ENCODE data around the gene ENKUR.

The ENKUR gene

GRCh38 chr10:25049966-25050365 is 34.0 kb upstream of the ENKUR start:
- Histone ChIP-seq H3K4me1 (ENCODE audit: insufficient read depth, low read length) (no peaks in the 10 kb centered on the region), H3K9me3 (ENCODE audit: low read length) (no peaks in the 10 kb centered on the region), H3K27ac (ENCODE audit: low read depth, low read length) (no peak overlapping the region), H3K36me3 (ENCODE audit: insufficient read depth, low read length) (no peaks in the 10 kb centered on the region), H3K27me3 (ENCODE audit: control insufficient read depth in 1 of 2, insufficient read depth in 2 of 2, low read length in 2 of 2) (no peaks in the 10 kb centered on the region), H3K9ac (ENCODE audit: low read length) (no peak overlapping the region), H3K4me3 (ENCODE audit: low read depth in 1 of 2, low read length in 2 of 2) (no peak overlapping the region)

DNA sequence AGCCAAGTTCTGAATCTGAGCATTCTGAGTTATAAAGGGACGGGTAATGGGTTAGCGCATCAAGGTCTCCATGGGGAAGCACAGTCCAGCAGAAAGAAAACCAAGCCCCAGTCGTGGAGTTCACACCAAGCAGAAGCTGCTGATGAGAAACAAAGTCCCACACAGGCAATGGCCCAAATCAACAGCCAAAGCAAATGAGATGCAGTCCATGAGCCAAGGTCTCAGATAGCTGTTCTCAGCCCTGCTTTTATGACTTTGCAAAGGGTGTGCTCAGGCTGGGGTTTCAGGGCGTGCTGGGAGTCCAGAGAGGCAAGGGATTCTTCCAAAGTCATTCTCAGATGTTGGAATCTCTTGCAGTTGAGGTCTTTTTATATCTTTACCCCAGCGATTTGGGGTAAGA is 32.5 kb upstream of the ENKUR start:
- Histone ChIP-seq H3K36me3 (ENCODE audit: insufficient read depth, low read length) (no peaks in the 10 kb centered on the region), H3K9ac (ENCODE audit: low read length) (no peak overlapping the region), H3K27me3 (ENCODE audit: control insufficient read depth in 1 of 2, insufficient read depth in 2 of 2, low read length in 2 of 2) (no peaks in the 10 kb centered on the region), H3K4me1 (ENCODE audit: insufficient read depth, low read length) (no peaks in the 10 kb centered on the region), H3K4me3 (ENCODE audit: low read depth in 1 of 2, low read length in 2 of 2) (no peak overlapping the region), H3K9me3 (ENCODE audit: low read length) (no peaks in the 10 kb centered on the region), H3K27ac (ENCODE audit: low read depth, low read length) (no peak overlapping the region)

DNA sequence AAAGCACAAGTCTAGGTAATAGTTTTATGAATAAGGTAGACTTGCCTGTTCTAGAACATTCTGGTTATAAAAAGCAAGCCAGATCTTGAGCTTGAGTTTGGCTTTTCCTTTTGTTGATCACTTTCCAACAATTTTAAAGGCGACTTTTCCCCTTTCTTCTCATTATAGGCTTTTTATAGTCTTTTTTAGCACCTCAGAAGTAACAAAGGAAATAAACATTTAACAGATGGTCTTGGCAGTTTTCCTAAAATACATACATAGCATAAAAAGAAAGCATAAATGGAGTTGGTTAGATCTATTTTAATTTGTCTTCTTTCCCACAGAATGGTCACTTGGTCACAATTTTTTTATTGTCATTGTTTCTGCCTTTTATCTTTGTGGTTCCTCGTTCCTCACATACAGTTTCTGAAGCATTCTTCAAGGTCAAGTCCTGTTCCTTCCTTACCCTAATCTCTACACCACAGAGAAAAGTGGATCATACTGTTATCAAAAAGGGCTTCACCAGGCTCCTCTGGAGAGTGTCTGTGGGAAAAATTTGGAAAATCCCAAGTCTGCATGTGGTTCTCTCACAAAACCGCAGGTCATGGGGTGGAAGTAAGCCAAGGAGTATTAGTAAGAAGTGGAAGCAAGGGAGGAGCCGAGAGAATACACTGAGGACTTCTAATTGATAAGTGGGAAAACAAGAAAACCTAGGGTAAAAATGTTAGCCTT is 31.8 kb upstream of the ENKUR start:
- no peaks in the 10 kb centered on the region for H3K27me3 ChIP-seq (ENCODE audit: control insufficient read depth in 1 of 2, insufficient read depth in 2 of 2, low read length in 2 of 2)
- no peak overlapping the region for H3K4me3 ChIP-seq (ENCODE audit: low read depth in 1 of 2, low read length in 2 of 2)
- no peak overlapping the region for H3K27ac ChIP-seq (ENCODE audit: low read depth, low read length)
- H3K9ac ChIP-seq (ENCODE audit: low read length), result no peak overlapping the region
- H3K36me3 ChIP-seq (ENCODE audit: insufficient read depth, low read length), result no peaks in the 10 kb centered on the region
- H3K4me1 ChIP-seq (ENCODE audit: insufficient read depth, low read length), result no peaks in the 10 kb centered on the region
- H3K9me3 ChIP-seq (ENCODE audit: low read length), result no peaks in the 10 kb centered on the region

DNA sequence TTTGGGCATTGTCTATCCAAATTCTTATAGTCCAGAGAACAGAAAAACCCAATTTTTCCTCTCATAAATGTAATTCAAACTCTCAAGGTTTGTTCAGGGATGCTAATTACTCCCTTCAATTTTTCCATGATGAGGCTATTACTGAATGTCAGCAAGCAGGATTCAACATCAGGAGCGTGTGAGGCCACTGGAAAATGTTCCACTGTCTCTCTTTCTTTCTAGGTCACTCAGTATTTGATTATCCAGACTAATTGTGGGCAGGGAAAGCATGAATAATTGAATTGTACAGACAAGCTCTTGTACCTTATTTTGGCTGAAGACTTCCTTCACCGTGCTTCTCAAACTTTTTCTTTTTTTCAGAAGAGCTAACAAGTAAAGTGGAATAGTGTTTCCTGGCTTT is 31.1 kb upstream of the ENKUR start:
- H3K9ac ChIP-seq (ENCODE audit: low read length), result no peak overlapping the region
- no peak overlapping the region for H3K27ac ChIP-seq (ENCODE audit: low read depth, low read length)
- no peaks in the 10 kb centered on the region for H3K9me3 ChIP-seq (ENCODE audit: low read length)
- no peaks in the 10 kb centered on the region for H3K27me3 ChIP-seq (ENCODE audit: control insufficient read depth in 1 of 2, insufficient read depth in 2 of 2, low read length in 2 of 2)
- H3K4me3 ChIP-seq (ENCODE audit: low read depth in 1 of 2, low read length in 2 of 2), result no peak overlapping the region
- no peaks in the 10 kb centered on the region for H3K4me1 ChIP-seq (ENCODE audit: insufficient read depth, low read length)
- H3K36me3 ChIP-seq (ENCODE audit: insufficient read depth, low read length), result no peaks in the 10 kb centered on the region

DNA sequence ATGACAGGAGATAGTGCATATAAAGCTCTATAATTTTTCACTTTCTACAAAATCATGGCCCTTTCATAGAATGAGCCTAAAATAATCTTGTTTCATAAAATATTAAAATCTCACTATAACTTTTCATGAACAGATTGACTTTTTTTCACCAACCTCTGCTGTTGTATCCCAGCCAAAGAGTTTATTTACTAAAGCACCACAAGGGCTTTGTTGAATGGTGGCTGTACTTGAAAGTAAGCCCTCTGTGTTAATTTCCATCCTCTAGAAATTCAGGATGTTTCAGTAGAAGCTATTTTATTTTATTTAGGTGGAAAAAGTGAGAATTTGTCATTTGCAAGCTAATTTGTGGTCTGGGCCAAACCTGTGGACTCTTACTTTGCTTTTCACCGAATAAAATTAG is 30.7 kb upstream of the ENKUR start:
- Histone ChIP-seq H3K4me1 (ENCODE audit: insufficient read depth, low read length) (no peaks in the 10 kb centered on the region), H3K4me3 (ENCODE audit: low read depth in 1 of 2, low read length in 2 of 2) (no peak overlapping the region), H3K9me3 (ENCODE audit: low read length) (no peaks in the 10 kb centered on the region), H3K27me3 (ENCODE audit: control insufficient read depth in 1 of 2, insufficient read depth in 2 of 2, low read length in 2 of 2) (no peaks in the 10 kb centered on the region), H3K36me3 (ENCODE audit: insufficient read depth, low read length) (no peaks in the 10 kb centered on the region), H3K27ac (ENCODE audit: low read depth, low read length) (no peak overlapping the region), H3K9ac (ENCODE audit: low read length) (no peak overlapping the region)

DNA sequence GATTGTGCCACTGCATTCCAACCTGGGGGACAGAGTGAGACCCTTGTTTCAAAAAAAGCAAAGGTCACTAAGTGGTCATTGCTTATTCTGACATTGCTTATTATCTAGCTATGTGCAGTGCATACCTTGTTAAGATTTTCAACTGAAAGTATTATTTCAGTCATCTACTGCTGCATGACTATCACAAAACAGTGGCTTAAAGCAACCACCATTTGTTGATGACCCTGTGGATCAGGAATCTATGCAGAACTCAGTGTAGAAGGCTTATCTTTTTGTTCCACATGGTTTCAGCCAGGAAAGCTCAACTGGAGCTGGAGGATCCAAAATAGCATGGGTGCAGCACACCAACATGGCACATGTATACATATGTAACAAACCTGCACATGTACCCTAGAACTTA is 23.6 kb upstream of the ENKUR start:
- H3K9me3 ChIP-seq (ENCODE audit: low read length), result no peaks in the 10 kb centered on the region
- no peaks in the 10 kb centered on the region for H3K27me3 ChIP-seq (ENCODE audit: control insufficient read depth in 1 of 2, insufficient read depth in 2 of 2, low read length in 2 of 2)
- H3K4me1 ChIP-seq (ENCODE audit: insufficient read depth, low read length), result no peaks in the 10 kb centered on the region
- H3K4me3 ChIP-seq (ENCODE audit: low read depth in 1 of 2, low read length in 2 of 2), result no peak overlapping the region
- H3K36me3 ChIP-seq (ENCODE audit: insufficient read depth, low read length), result no peaks in the 10 kb centered on the region
- no peak overlapping the region for H3K9ac ChIP-seq (ENCODE audit: low read length)
- H3K27ac ChIP-seq (ENCODE audit: low read depth, low read length), result no peak overlapping the region

DNA sequence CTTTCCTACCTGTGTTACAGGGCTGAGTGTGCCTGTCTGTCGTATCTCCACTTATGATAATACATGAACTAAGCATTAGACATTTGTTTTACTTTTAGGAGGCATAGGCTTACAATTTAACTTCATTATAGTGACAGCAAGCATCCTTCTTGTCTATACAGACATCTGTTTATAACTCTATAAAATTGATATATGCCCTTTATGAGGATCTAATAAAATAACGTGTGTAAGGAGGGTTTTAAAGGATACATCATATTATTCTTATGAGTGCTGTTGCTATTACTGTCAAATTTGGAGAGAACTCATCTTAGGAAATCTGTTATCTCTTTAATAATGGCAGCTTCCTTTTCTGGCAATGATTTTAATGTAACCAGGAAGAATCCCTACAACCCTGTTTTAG is 22.4 kb upstream of the ENKUR start:
- no peak overlapping the region for H3K27ac ChIP-seq (ENCODE audit: low read depth, low read length)
- H3K27me3 ChIP-seq (ENCODE audit: control insufficient read depth in 1 of 2, insufficient read depth in 2 of 2, low read length in 2 of 2), result no peaks in the 10 kb centered on the region
- no peaks in the 10 kb centered on the region for H3K9me3 ChIP-seq (ENCODE audit: low read length)
- H3K4me1 ChIP-seq (ENCODE audit: insufficient read depth, low read length), result no peaks in the 10 kb centered on the region
- no peak overlapping the region for H3K4me3 ChIP-seq (ENCODE audit: low read depth in 1 of 2, low read length in 2 of 2)
- no peaks in the 10 kb centered on the region for H3K36me3 ChIP-seq (ENCODE audit: insufficient read depth, low read length)
- no peak overlapping the region for H3K9ac ChIP-seq (ENCODE audit: low read length)

- H3K4me3 ChIP-seq (ENCODE audit: low read depth in 1 of 2, low read length in 2 of 2), result no peak overlapping the region
- H3K36me3 ChIP-seq (ENCODE audit: insufficient read depth, low read length), result no peaks in the 10 kb centered on the region
- H3K27me3 ChIP-seq (ENCODE audit: control insufficient read depth in 1 of 2, insufficient read depth in 2 of 2, low read length in 2 of 2), result no peaks in the 10 kb centered on the region
- no peaks in the 10 kb centered on the region for H3K9me3 ChIP-seq (ENCODE audit: low read length)
- H3K4me1 ChIP-seq (ENCODE audit: insufficient read depth, low read length), result no peaks in the 10 kb centered on the region
- H3K9ac ChIP-seq (ENCODE audit: low read length), result no peak overlapping the region
- H3K27ac ChIP-seq (ENCODE audit: low read depth, low read length), result no peak overlapping the region
These were observed 20.4 kb upstream of the ENKUR start for GRCh38 chr10:25036381-25036780.

GRCh38 chr10:25029519-25029918 is 13.6 kb upstream of the ENKUR start:
- no peaks in the 10 kb centered on the region for H3K4me1 ChIP-seq (ENCODE audit: insufficient read depth, low read length)
- H3K27ac ChIP-seq (ENCODE audit: low read depth, low read length), result no peak overlapping the region
- H3K9ac ChIP-seq (ENCODE audit: low read length), result no peak overlapping the region
- no peaks in the 10 kb centered on the region for H3K9me3 ChIP-seq (ENCODE audit: low read length)
- no peaks in the 10 kb centered on the region for H3K36me3 ChIP-seq (ENCODE audit: insufficient read depth, low read length)
- H3K27me3 ChIP-seq (ENCODE audit: control insufficient read depth in 1 of 2, insufficient read depth in 2 of 2, low read length in 2 of 2), result no peaks in the 10 kb centered on the region
- no peak overlapping the region for H3K4me3 ChIP-seq (ENCODE audit: low read depth in 1 of 2, low read length in 2 of 2)

- Histone ChIP-seq H3K36me3 (ENCODE audit: insufficient read depth, low read length) (no peaks in the 10 kb centered on the region), H3K4me1 (ENCODE audit: insufficient read depth, low read length) (no peaks in the 10 kb centered on the region), H3K4me3 (ENCODE audit: low read depth in 1 of 2, low read length in 2 of 2) (no peak overlapping the region), H3K27ac (ENCODE audit: low read depth, low read length) (no peak overlapping the region), H3K9ac (ENCODE audit: low read length) (no peak overlapping the region), H3K9me3 (ENCODE audit: low read length) (no peaks in the 10 kb centered on the region), H3K27me3 (ENCODE audit: control insufficient read depth in 1 of 2, insufficient read depth in 2 of 2, low read length in 2 of 2) (no peaks in the 10 kb centered on the region)
These were observed 12.8 kb upstream of the ENKUR start for GRCh38 chr10:25028711-25029110.

- no peak overlapping the region for H3K4me3 ChIP-seq (ENCODE audit: low read depth in 1 of 2, low read length in 2 of 2)
- H3K36me3 ChIP-seq (ENCODE audit: insufficient read depth, low read length), result no peaks in the 10 kb centered on the region
- H3K27me3 ChIP-seq (ENCODE audit: control insufficient read depth in 1 of 2, insufficient read depth in 2 of 2, low read length in 2 of 2), result no peaks in the 10 kb centered on the region
- H3K4me1 ChIP-seq (ENCODE audit: insufficient read depth, low read length), result no peaks in the 10 kb centered on the region
- H3K9me3 ChIP-seq (ENCODE audit: low read length), result no peaks in the 10 kb centered on the region
- no peak overlapping the region for H3K9ac ChIP-seq (ENCODE audit: low read length)
- H3K27ac ChIP-seq (ENCODE audit: low read depth, low read length), result no peak overlapping the region
These were observed 10.5 kb upstream of the ENKUR start for GRCh38 chr10:25026463-25026862.

DNA sequence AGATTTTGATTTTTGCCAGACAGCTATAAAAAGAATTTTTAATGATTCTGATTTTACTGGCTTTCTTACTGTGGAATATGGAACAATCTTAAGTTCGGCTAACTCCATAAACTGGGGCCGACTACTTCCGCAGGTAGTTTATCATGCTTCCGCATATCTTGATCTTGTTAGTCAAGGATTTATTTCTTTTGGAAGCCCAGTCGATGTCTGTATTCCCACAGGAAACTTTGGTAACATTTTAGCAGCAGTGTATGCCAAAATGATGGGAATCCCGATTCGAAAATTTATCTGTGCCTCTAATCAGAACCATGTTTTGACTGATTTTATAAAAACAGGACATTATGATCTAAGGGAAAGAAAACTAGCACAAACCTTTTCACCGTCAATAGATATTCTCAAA is 8.6 kb upstream of the ENKUR start:
- no peaks in the 10 kb centered on the region for H3K9me3 ChIP-seq (ENCODE audit: low read length)
- no peaks in the 10 kb centered on the region for H3K4me1 ChIP-seq (ENCODE audit: insufficient read depth, low read length)
- no peaks in the 10 kb centered on the region for H3K36me3 ChIP-seq (ENCODE audit: insufficient read depth, low read length)
- H3K4me3 ChIP-seq (ENCODE audit: low read depth in 1 of 2, low read length in 2 of 2), result no peak overlapping the region
- no peak overlapping the region for H3K9ac ChIP-seq (ENCODE audit: low read length)
- H3K27ac ChIP-seq (ENCODE audit: low read depth, low read length), result no peak overlapping the region
- H3K27me3 ChIP-seq (ENCODE audit: control insufficient read depth in 1 of 2, insufficient read depth in 2 of 2, low read length in 2 of 2), result no peaks in the 10 kb centered on the region
